ENCODE data around the gene ICOS. TPM values are rescaled to one million over a fixed set of nuclear protein-coding genes. Genes with fewer than 3 reads are reported as not detected.
"Not testable (repeated sequence)": the region's sequence is repeated elsewhere in the genome, so short reads cannot be mapped to it uniquely, and the experiment has no call there.

The ICOS gene
- total and polyA plus RNA-seq, 2 experiments from 2014 or later: not detected

DNA sequence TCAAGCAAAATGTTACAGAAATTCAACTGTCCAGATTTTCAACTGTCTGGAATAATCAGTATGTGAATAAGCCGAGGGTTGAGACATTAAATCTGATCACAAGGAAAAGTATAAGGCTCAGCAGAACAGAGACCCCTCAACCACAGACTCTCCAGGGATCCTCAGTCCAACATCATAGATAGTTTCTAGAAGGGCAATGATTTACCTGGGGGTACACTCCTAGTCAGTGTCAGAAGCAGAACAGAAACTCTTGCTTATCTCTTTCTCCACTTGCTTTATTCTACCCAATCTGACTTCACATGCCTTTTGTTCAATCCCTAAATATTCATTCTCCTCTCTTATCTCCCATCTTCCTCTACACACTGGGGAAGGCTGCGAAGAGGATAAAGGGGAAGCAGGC is 36.4 kb downstream of the ICOS start:
- TF ChIP-seq, protein P1, sequence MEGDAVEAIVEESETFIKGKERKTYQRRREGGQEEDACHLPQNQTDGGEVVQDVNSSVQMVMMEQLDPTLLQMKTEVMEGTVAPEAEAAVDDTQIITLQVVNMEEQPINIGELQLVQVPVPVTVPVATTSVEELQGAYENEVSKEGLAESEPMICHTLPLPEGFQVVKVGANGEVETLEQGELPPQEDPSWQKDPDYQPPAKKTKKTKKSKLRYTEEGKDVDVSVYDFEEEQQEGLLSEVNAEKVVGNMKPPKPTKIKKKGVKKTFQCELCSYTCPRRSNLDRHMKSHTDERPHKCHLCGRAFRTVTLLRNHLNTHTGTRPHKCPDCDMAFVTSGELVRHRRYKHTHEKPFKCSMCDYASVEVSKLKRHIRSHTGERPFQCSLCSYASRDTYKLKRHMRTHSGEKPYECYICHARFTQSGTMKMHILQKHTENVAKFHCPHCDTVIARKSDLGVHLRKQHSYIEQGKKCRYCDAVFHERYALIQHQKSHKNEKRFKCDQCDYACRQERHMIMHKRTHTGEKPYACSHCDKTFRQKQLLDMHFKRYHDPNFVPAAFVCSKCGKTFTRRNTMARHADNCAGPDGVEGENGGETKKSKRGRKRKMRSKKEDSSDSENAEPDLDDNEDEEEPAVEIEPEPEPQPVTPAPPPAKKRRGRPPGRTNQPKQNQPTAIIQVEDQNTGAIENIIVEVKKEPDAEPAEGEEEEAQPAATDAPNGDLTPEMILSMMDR (IDR thresholded peaks at IDR 0.05; ENCODE audit: low read depth, low read length): no peak
- Histone ChIP-seq H3K4me3 (no peak overlapping the region), H3K36me3 (no peaks in the 10 kb centered on the region), H3K4me1 (ENCODE audit: low read depth) (no peaks in the 10 kb centered on the region), H3K27ac (no peak overlapping the region), H3K9me3 (ENCODE audit: low read depth) (no peaks in the 10 kb centered on the region), H3K27me3 (no peaks in the 10 kb centered on the region)
- DNase-seq (ENCODE audit: low read depth in 1 of 2, low spot score in 1 of 2): no peak

DNA sequence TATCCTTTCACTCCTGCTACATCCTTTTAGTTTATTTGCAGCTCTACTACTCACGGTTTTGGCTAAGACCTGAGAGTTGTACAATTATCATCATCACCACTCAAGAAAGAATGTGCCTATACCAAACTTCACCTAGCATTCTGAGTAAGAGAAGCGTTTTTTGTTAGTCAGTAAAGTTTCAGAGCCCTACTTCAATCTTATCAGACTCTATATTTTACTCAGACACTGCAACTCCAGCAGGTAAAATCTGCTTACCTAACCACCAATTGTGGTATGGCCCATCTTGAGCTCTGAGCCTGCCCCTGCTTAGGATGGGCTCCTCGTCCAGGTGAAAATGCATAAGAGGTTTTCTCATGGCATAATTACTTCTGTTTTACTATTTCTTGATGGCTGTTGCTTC is 37.1 kb downstream of the ICOS start:
- Histone ChIP-seq H3K4me1 (ENCODE audit: low read depth) (no peaks in the 10 kb centered on the region), H3K36me3 (no peaks in the 10 kb centered on the region), H3K27ac (no peak overlapping the region), H3K9me3 (ENCODE audit: low read depth) (no peaks in the 10 kb centered on the region), H3K27me3 (no peaks in the 10 kb centered on the region), H3K4me3 (no peak overlapping the region)
- DNase-seq (ENCODE audit: low read depth in 1 of 2, low spot score in 1 of 2): no peak
- TF ChIP-seq, protein P1 (IDR thresholded peaks at IDR 0.05; ENCODE audit: low read depth, low read length): no peak

DNA sequence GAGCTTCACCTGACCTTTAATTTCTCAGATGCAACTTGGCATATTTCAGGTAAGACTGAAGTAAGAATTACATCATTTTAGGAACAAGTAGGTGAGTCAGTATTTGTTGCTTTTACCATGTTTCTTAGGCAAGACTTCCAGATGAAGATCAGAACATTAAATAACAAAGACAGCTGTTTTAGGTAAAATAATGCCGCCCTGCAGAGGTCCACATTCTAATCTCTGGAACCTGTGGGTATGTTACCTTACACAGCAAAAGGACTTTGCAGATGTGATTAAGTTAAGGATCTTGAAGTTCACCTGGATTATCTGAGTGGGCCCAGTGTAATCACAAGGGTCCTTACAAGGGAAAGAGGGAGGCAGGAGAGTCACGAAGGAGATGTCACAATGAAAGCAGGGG is 39.3 kb downstream of the ICOS start:
- Histone ChIP-seq H3K36me3 (no peaks in the 10 kb centered on the region), H3K27ac (no peak overlapping the region), H3K27me3 (no peaks in the 10 kb centered on the region), H3K4me1 (ENCODE audit: low read depth) (no peaks in the 10 kb centered on the region), H3K9me3 (ENCODE audit: low read depth) (no peaks in the 10 kb centered on the region), H3K4me3 (no peak overlapping the region)
- no peak for DNase-seq (ENCODE audit: low read depth in 1 of 2, low spot score in 1 of 2)
- TF ChIP-seq, protein P1 (IDR thresholded peaks at IDR 0.05; ENCODE audit: low read depth, low read length): no peak

DNA sequence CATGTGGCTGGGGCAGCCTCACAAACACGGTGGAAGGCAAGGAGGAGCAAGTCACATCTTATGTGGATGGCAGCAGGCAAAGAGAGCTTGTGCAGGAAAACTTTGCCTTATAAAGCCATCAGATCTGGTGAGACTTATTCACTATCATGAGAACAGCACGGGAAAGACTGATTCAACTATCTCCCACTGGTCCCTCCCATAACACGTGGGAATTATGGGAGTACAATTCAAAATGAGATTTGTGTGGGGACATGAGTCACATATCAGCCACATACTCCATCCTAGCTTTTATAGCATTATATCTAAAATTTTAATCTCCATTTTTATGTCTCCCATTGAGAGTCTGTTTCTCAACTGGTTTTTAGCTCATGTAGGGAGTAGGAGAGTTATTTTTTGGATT is 45.7 kb downstream of the ICOS start:
- Histone ChIP-seq H3K27me3 (no peaks in the 10 kb centered on the region), H3K9me3 (ENCODE audit: low read depth) (no peaks in the 10 kb centered on the region), H3K27ac (no peak overlapping the region), H3K4me3 (no peak overlapping the region), H3K4me1 (ENCODE audit: low read depth) (peaks cover 2% of the 10 kb centered on the region), H3K36me3 (no peaks in the 10 kb centered on the region)
- no peak for DNase-seq (ENCODE audit: low read depth in 1 of 2, low spot score in 1 of 2)
- TF ChIP-seq, protein P1 (IDR thresholded peaks at IDR 0.05; ENCODE audit: low read depth, low read length): no peak

DNA sequence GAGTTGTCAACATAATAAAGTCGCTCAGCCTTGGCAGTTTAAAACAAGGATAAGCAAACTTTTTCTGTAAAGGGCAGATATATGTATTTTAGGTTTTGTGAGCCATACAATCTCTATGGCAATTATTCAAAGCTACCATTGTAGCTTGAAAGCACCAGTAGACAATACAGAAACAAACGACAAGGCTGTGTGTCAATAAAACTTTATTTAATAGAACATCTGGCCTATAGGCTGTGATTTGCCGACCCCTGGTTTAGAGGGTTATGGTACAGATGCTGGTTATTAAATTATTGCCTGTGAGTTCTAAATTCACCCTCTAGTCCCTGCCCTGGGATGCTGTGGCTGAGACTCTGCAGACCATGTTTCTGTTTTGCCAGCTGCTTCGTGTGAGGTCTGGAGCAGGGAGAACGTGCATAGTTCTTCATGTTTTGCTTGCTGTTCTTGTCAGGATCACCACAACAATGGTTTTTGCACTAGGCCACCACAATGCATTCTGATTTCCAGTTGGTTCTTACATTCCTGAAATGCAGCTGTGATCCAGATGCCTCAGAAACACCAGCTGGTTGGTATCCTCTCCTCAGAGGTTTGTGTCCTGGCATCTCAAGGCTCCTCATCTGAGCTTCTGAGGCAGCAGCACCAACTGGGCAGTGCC is 46.6 kb downstream of the ICOS start:
- TF ChIP-seq, protein P1 (IDR thresholded peaks at IDR 0.05; ENCODE audit: low read depth, low read length): no peak
- no peaks in the 10 kb centered on the region for H3K27me3 ChIP-seq

DNA sequence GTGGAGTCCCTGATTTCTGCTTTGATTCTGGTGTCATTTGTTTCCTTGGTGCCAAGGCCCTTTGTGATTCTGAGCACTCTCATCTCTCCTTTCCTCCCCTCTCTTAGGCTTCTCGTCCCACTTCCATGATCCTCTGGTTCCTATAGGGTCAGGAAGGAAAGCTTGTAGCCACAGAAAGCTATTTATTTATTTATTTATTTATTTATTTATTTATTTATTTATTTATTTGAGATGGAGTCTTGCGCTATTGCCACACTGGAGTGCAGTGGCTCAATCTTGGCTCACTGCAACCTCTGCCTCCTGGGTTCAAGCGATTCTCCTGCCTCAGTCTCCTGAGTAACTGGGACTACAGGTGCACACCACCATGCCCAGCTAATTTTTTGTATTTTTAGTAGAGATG is 49.4 kb downstream of the ICOS start:
- not testable (repeated sequence) for H3K4me3 ChIP-seq; H3K4me1 ChIP-seq (ENCODE audit: low read depth); H3K27me3 ChIP-seq; H3K9me3 ChIP-seq (ENCODE audit: low read depth); H3K36me3 ChIP-seq; DNase-seq (ENCODE audit: low read depth in 1 of 2, low spot score in 1 of 2); H3K27ac ChIP-seq

More for the DNA sequence above, 46.6 kb downstream of the ICOS start:
- Histone ChIP-seq H3K27ac (no peak overlapping the region), H3K4me1 (ENCODE audit: low read depth) (peaks cover 6% of the 10 kb centered on the region), H3K9me3 (ENCODE audit: low read depth) (no peaks in the 10 kb centered on the region), H3K4me3 (no peak overlapping the region), H3K36me3 (no peaks in the 10 kb centered on the region)
- no peak for DNase-seq (ENCODE audit: low read depth in 1 of 2, low spot score in 1 of 2)
